ENCODE measurements around the gene GDPD3.

The GDPD3 gene

DNA sequence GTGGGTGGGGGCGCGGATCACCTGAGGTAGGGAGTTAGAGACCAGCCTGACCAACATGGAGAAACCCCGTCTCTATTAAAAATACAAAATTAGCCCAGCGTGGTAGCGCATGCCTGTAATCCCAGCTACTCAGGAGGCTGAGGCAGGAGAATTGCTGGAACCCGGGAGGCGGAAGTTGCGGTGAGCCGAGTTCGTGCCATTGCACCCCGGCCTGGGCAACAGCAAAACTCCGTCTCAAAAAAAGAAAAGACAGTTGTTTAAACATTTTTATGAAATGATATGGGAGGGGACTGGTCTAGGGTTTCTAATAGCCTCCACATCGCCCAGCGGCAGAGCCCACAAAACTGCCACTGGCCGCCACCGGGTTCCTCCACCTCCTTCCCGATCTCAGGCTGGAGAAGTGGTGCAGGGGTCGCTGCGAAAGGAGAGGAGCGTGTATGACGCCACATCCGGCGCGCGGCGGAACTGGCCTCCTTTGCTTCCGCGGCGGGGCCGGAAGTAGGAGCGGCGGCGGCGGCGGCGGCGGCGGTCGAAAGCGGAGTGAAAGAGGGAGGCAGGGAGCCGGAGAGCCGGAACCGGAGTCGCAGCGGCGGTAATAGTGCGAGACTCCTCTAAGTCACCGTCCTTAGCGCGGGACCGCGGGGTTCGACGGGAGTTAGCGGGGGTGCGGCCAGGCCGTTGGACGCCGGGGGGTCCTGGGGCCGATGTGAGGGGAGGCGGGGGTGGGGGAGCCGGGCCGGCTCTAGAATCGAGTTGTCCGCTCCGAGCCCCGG is 37.6 kb downstream of the GDPD3 start, which contains the start of gene PPP4C:
PPP4C (plus strand) TSS at position 492 of the 773 bp plus-strand sequence. CDS start 384 bp downstream, outside the sequence.
- DNase-seq = peak; percentile 86

DNA sequence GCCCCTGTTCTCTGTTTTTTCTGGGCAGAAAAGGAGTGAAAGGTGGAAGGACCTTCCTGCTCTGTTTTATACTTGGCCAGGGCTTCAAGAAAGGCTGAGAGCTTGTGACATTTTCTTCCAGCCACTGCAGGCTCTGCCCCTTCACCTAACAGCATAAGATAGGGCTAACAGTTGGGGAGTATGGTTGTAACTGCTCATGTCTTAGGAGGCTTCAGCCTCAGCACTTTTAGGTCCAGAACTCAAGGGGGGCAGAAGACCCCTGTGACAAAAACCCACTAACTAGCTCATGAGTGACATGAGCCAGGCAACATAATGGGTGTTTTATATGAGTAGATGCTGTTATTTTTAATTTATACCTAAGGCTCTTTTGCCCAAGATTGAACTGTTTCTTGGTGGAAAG is 42.8 kb downstream of the GDPD3 start:
- DNase-seq = no peak

DNA sequence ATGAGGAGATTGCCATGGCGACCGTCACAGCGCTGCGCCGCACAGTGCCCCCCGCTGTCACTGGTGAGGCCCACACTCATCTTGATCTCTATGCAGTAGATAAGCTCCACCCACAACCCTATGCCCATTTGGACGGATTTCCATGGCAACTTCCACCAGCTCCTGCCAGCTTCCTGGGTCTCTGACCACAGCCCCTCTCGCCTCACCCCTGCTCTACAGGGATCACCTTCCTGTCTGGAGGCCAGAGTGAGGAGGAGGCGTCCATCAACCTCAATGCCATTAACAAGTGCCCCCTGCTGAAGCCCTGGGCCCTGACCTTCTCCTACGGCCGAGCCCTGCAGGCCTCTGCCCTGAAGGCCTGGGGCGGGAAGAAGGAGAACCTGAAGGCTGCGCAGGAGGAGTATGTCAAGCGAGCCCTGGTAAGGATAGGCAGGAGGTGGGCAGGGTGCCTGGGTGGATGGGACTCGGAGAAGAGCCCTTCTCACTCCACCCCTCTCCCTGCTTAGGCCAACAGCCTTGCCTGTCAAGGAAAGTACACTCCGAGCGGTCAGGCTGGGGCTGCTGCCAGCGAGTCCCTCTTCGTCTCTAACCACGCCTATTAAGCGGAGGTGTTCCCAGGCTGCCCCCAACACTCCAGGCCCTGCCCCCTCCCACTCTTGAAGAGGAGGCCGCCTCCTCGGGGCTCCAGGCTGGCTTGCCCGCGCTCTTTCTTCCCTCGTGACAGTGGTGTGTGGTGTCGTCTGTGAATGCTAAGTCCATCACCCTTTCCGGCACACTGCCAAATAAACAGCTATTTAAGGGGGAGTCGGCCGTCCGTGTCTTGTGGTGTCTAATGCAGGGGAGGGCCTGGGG is 43.5 kb downstream of the GDPD3 start:
- no peak for DNase-seq

DNA sequence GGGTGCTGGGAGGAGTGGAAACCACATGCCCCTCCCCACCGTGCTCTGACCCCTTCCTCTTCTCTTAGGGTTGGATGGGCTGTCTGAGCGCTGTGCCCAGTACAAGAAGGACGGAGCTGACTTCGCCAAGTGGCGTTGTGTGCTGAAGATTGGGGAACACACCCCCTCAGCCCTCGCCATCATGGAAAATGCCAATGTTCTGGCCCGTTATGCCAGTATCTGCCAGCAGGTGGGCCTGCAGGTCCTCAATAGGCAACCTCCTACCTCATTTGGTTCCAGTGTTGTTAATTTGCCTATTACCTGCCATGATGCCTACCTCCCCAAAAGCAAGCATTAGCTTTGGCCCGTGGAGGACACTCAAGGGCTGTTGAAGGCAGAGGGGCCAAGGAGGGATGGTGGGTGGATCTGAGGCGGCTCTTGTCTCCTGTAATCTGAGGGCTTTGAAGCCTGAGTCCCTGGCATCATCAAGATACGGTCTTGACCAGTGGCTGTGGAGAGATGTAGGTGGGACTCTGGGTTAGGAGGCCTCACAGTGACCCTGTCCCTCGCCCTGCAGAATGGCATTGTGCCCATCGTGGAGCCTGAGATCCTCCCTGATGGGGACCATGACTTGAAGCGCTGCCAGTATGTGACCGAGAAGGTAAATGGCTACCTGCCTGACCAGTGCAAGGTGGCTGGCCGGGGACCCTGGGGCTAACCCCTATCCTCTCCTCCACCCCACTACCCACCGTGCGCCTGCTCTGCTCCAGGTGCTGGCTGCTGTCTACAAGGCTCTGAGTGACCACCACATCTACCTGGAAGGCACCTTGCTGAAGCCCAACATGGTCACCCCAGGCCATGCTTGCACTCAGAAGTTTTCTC is 44.4 kb downstream of the GDPD3 start:
- DNase-seq = peak; percentile 50

DNA sequence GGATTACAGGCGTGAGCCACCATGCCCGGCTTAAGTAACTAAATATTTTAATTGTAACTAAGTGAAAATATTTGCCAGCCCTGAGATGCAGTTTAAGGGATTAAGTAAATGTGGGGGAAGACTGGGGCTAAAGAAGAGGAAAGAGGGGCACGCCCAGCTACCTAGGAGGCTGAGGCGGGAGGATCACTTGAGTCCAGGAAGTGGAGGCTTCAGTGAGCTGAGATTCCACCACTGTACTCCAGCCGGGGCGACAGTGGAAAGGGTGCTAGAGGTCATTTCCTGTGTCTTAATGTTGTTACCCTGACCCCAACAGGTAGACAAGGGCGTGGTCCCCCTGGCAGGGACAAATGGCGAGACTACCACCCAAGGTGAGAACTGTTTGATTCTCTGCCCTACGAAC is 45.0 kb downstream of the GDPD3 start:
- DNase-seq = no peak

DNA sequence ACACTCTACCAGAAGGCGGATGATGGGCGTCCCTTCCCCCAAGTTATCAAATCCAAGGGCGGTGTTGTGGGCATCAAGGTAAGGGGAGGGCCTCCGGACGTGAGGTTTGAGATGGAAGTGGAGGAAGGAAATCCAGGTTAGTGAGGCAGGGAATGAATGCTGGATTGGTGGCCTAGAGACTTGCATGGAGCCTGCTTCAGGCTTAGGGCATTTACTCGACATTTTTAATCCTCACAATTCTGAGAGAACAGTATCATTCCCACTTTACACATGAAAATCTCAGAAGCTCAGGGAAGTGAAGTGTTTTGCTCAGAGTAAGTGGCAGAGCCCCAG is 45.8 kb downstream of the GDPD3 start:
- no peak for DNase-seq

DNA sequence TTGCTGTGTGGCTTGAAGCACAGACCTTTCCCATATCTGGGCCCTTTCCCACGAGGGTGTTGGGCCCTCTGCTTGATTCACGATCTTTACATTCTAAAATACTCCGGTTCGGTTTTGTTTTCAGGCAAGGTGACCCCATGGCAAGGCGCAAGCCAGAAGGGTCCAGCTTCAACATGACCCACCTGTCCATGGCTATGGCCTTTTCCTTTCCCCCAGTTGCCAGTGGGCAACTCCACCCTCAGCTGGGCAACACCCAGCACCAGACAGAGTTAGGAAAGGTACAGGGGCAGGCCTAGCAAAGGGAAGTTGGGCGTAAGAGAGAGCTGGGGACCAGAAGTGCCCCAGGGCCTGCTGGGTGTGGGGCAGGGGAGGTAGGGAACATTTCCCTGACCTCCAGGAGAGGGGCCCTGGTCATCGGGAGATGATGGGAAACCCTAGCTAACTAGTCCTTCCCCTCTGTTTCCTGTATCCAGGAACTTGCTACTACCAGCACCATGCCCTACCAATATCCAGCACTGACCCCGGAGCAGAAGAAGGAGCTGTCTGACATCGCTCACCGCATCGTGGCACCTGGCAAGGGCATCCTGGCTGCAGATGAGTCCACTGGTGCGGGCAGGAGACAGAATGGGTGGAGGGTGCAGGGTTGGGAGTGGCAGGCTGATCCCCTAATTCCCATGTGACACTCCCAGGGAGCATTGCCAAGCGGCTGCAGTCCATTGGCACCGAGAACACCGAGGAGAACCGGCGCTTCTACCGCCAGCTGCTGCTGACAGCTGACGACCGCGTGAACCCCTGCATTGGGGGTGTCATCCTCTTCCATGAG is 46.4 kb downstream of the GDPD3 start:
- no peak for DNase-seq

DNA sequence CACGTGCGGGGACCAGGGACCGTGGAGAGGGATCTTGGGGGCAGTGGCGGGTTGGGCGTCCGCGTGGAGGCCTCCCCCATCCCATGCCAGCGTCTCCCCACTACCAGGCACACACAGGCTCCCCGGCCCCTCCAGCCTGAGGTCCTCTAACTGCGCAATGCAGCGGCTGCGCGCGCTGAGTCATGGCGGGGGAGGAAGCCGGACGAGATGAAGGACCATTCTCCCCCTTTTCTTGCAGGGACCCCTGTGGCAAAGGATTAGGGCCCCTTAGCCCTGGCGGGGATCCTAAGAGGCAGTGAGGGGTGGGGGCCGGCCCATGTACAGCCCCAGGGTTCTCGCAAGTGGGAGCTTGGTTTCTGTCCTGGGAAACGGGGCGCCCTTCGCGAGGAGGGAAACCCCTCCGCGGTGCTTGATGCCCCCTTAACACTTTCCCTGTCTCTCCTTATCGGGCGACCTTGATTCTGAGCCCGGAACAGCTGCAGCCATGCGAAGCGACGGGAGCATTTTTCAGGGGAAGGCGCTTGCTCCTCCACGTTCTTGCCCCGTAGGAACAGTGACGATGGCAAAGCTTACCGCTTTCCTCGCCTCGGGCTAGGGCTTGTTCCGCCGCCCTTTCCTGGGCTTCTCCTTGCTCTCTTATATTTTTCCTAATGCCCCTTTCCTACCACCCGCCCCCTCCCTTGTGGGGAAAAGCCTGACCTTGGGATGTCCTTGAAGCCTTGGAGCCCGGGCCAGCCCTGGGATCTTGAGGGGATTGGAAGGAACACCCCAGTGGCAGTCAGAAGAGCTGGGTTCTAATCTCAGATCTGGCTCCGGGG is 47.2 kb downstream of the GDPD3 start:
- DNase-seq = peak; percentile 30

DNA sequence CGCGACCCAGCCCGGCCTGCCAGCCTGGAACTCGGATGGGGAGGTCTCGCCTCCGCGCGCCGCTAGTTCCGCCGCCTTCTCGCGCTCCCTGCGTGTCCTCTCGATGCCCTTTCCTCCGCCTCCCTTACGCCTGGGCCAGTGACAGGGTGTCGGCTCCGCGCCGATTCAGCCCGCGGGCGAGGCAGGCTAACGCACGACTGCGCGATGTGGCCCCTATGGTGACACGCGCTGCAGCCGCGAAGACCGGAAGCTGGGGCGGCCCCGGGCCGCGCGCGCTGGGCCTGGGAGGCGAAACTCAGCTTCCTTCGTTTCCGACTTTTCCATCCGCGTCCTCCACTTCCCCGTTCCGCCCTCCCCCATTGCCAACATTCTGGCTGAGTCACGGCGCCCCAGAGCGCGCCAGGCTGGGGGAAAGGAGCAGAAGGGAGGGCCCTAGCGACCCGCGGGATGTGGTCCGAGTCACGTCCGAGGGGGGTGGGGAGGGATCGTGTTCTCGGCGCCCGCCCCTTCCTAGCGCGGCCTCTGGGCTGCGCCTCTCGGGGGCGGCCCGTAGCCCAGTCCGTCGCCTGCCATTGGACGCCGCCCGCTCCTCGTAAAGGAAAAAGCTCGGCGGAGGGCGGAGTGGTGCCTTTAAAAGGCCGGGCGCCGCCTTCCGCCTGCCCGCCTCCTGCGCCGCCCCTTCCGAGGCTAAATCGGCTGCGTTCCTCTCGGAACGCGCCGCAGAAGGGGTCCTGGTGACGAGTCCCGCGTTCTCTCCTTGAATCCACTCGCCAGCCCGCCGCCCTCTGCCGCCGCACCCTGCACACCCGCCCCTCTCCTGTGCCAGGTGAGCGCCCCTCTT is 48.0 kb downstream of the GDPD3 start, which contains the start of gene ALDOA:
ALDOA (plus strand) TSS at position 659 of the 841 bp plus-strand sequence. CDS start 1,138 bp downstream, outside the sequence.
- DNase-seq = peak; percentile 95

DNA sequence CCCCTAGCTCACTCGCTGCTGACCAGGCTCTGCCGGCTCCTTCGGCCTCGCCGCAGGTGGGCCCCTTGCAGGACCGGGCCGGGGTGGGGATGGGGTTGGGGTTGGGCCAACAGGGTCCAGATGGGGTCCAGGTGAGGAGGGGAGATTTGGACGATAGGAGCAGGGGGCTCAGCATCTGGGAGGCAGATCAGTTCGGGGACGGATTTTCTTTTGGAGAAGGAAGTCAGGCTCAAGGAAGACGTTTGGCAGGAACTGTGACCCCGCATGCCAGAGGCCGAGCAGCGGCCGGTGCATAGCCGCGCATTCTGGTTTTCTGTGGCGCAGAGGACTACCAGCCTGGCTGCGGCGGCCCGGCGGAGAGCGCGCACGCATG is 48.6 kb downstream of the GDPD3 start:
- DNase-seq = no peak

DNA sequence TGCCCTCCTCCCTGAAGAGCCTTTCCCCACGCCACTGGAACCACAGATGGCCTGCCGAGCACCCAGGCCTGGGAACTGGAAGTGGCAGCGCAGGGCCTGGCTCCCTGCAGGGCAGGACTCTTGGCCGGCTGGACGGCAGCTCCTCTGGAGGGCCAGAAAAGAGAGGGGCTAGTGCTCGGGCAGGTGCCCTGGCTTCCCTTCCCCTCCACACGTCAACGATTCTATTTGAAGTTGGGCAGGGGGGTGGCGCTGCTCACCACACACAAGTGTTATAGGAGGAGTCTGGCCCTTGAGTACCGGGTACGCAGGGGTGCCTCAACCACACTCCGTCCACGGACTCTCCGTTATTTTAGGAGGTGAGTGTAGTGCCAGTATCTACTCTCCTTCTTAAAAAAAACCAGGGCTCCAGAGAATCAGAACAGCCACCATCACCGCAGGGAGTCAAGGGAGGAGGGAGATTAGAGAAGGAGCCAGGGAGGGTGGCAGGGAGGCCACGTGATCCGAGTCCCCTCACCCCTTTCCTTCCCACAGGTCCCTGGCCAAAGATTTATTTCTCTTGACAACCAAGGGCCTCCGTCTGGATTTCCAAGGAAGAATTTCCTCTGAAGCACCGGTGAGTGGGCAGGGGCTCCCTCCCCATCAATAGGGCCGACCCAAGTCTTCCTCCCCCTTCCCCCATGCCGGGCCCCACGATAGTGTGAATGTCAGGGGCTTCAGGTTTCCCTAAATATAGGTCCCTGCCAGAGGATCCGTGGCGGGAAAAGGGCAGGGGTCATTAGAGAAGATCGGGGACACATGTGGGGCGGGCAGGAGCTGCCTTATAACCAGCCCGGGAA is 49.2 kb downstream of the GDPD3 start:
- peak; percentile 65 for DNase-seq

DNA sequence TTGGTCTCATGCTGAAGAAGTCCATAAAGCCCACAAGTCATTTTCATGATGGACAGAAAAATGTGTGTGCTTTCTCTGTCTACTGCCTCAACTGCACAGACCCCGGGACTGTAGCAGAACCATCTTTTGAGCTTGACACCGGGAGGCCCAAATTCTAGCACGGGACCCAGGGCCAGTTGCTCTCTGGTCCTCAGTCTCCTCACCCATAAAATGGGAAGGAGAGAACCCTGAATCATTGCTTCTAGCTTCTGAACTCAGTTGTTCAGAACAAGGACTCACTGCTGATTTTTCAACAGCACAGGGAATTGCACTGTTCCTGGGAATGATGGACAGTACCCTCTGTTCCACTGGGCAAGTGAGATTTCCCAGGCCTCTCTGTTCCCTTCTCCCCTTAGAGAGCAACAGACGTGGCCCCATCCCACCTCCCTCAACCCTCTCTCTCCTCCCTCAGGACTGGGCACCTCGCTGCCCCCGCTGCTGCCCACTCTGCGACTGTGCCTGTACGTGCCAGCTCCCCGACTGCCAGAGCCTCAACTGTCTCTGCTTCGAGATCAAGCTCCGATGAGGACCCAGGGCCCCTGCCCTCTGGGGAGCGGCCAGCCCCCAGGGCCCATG is 50.0 kb downstream of the GDPD3 start:
- no peak for DNase-seq

DNA sequence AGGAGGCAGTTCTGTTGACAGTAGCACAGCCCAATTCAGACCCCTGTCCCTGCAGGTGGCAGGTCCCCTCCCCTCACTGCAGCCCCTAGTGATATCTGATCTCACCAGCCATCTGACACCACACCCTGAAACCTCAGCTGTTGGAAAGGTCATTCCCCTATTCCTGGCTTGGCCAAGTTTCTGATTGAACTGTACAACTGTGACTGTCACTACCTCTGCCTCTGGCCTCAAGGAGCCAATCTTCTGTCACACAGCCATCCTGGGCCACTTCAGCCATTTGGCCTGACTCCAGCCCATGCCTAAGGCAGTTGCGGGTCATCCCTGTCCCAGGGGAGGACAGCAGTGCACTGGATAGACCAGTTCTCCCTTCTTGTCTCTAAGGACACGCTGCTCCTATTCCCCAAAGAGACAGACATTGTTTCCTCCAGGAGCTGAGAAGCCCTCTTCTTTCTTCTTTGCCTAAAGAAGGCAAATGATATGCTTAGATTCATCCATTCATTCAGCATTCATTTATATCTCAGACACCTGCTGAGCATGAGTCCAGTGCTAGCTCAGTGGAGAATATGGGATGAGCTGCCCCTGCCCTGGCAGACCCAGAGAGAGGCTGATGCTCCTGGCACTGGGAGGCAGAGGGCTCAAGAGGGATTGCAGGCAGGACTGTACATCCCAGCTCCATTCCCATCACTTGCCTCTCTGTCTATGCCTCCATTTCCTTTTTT is 52.3 kb downstream of the GDPD3 start:
- no peak for DNase-seq

DNA sequence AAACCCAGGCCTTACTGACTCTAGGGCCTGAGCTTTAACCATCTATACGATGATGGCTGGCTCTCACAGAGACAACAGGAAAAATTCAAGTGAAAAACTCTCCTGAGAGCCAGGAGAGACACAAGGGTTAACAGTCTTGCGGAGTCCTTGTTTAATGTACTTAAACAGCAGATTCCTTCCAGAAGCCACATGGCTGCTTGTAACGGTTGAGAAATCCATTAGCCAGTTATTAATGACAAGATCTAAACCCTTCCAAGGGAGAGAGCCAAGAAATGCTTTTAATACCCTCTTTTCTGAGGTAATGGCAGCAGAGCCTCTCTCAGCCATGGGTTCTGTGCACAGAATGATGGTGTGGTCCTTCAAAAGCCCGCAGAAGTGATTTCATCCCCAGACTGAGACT is 53.0 kb downstream of the GDPD3 start:
- no peak for DNase-seq

DNA sequence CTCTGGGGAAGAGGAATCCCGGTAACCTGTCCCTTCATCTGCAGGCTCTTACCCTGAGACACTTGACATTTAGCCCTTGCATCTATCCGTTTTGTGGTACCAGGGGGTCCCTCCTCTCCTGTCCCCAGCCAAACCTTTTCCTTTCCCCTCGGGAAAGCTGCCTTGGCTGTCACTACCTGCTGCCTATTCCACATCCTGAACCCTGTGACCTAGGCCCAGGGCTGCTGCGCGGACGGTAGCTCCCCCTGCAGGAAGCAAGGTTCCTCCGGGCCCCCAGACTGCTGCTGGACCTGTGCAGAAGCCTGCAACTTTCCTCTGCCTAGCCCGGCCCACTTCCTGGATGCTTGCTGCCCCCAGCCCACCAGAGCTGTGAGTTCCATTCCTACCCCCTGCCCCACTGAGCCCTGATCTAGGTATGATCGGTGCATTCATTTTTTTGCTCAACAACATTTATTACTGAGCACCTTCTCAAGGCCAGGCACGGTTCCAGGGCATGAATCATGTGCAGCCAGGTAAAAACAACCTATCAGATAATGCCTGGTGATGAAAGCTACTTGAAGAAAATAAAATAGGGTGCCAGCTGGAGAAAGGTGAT is 58.3 kb downstream of the GDPD3 start:
- DNase-seq = peak; percentile 33
